Measurements from ENCODE around the gene SFMBT2. TPM values are rescaled to one million over a fixed set of nuclear protein-coding genes. Genes with fewer than 3 reads are reported as not detected.

Gene SFMBT2
- total RNA-seq, 1 experiment from 2014 or later, result 1.3 TPM

- POLR2A ChIA-PET, result interaction anchor here (0.5 kb wide), 1 partner anchor 18 kb away, joined by 12 read pairs; no protein-coding TSS in a partner anchor
- Histone ChIP-seq H3K27ac (ENCODE audit: low read length) (no peak overlapping the region), H3K4me3 (ENCODE audit: low read depth in 2 of 2, low read length in 2 of 2) (no peak overlapping the region), H3K27me3 (ENCODE audit: control insufficient read depth, insufficient read depth, low read length) (no peaks in the 10 kb centered on the region), H3K9me3 (ENCODE audit: control insufficient read depth, insufficient read depth, low read depth, low read length) (no peaks in the 10 kb centered on the region), H3K36me3 (ENCODE audit: control insufficient read depth, insufficient read depth, low read length) (no peaks in the 10 kb centered on the region), H3K4me1 (ENCODE audit: control insufficient read depth, insufficient read depth, low read length) (no peaks in the 10 kb centered on the region)
- no peak for TF ChIP-seq POLR2AphosphoS5 (IDR thresholded peaks at IDR 0.05; ENCODE audit: low read depth, low read length)
- ATAC-seq (no peak), DNase-seq (ENCODE audit: low read depth, low spot score) (no peak)
- BruUV-seq (replicated peaks), result no TSS peak
- intact Hi-C loops (cut with micrococcal nuclease; ENCODE audit: unreplicated experiment), result no loop called here
- in situ Hi-C loops (cut with HindIII; ENCODE audit: low pct_unique_long_range_greater_than_20kb, low sequenced_read_pairs), result no loop called here
- CTCF ChIA-PET, result no interaction called here
These were observed 27.4 kb downstream of the SFMBT2 start for GRCh38 chr10:7383442-7383841.

DNA sequence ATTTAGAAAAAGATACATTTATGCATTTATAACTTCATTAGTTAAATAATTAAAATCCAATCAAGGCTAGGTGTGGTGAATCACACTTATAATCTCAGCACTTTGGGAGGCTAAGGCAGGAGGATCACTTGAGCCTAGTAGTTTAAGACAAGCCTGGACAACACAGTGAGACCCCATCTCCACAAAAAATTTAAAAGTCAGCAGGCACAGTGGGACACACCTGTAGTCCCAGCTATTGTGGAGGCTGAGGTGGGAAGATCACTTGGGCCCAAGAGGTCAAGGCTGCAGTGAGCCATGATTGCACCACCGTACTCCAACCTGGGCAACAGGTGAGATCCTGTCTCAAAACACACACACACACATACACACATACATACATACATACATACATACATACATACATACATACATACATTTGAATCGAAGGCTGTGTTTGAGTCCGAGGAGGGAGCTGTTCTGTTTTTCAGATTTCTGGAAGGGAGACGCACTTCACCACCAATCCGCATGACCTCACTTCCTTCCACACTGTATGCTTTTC lies 30.1 kb downstream of the SFMBT2 start:
- no peaks in the 10 kb centered on the region for H3K9me3 ChIP-seq (ENCODE audit: control insufficient read depth, insufficient read depth, low read depth, low read length)
- H3K36me3 ChIP-seq (ENCODE audit: control insufficient read depth, insufficient read depth, low read length), result no peaks in the 10 kb centered on the region
- POLR2A ChIA-PET, result no interaction called here
- no peak for ATAC-seq
- intact Hi-C loops (cut with micrococcal nuclease; ENCODE audit: unreplicated experiment) (no loop called here), in situ Hi-C loops (cut with HindIII; ENCODE audit: low pct_unique_long_range_greater_than_20kb, low sequenced_read_pairs) (no loop called here)
- CTCF ChIA-PET, result no interaction called here
- no peaks in the 10 kb centered on the region for H3K27me3 ChIP-seq (ENCODE audit: control insufficient read depth, insufficient read depth, low read length)
- no TSS peak for BruUV-seq (replicated peaks)
- DNase-seq (ENCODE audit: low read depth, low spot score), result no peak
- no peaks in the 10 kb centered on the region for H3K4me1 ChIP-seq (ENCODE audit: control insufficient read depth, insufficient read depth, low read length)
- no peak overlapping the region for H3K4me3 ChIP-seq (ENCODE audit: low read depth in 2 of 2, low read length in 2 of 2)
- no peak for TF ChIP-seq SIN3A (IDR thresholded peaks at IDR 0.05; ENCODE audit: borderline replicate concordance, insufficient read depth, low read depth, low read length)
- no peak for TF ChIP-seq TCF7L2 (IDR thresholded peaks at IDR 0.05; ENCODE audit: low read depth, low read length)
- no peak for TF ChIP-seq CTCF (IDR thresholded peaks at IDR 0.05)
- TF ChIP-seq, protein P1, sequence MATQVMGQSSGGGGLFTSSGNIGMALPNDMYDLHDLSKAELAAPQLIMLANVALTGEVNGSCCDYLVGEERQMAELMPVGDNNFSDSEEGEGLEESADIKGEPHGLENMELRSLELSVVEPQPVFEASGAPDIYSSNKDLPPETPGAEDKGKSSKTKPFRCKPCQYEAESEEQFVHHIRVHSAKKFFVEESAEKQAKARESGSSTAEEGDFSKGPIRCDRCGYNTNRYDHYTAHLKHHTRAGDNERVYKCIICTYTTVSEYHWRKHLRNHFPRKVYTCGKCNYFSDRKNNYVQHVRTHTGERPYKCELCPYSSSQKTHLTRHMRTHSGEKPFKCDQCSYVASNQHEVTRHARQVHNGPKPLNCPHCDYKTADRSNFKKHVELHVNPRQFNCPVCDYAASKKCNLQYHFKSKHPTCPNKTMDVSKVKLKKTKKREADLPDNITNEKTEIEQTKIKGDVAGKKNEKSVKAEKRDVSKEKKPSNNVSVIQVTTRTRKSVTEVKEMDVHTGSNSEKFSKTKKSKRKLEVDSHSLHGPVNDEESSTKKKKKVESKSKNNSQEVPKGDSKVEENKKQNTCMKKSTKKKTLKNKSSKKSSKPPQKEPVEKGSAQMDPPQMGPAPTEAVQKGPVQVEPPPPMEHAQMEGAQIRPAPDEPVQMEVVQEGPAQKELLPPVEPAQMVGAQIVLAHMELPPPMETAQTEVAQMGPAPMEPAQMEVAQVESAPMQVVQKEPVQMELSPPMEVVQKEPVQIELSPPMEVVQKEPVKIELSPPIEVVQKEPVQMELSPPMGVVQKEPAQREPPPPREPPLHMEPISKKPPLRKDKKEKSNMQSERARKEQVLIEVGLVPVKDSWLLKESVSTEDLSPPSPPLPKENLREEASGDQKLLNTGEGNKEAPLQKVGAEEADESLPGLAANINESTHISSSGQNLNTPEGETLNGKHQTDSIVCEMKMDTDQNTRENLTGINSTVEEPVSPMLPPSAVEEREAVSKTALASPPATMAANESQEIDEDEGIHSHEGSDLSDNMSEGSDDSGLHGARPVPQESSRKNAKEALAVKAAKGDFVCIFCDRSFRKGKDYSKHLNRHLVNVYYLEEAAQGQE (IDR thresholded peaks at IDR 0.05; ENCODE audit: insufficient read depth in 1 of 2, low read depth in 2 of 2, low read length in 1 of 2), result no peak
- no peak for TF ChIP-seq POLR2AphosphoS5 (IDR thresholded peaks at IDR 0.05; ENCODE audit: low read depth, low read length)
- no peak overlapping the region for H3K27ac ChIP-seq (ENCODE audit: low read length)

DNA sequence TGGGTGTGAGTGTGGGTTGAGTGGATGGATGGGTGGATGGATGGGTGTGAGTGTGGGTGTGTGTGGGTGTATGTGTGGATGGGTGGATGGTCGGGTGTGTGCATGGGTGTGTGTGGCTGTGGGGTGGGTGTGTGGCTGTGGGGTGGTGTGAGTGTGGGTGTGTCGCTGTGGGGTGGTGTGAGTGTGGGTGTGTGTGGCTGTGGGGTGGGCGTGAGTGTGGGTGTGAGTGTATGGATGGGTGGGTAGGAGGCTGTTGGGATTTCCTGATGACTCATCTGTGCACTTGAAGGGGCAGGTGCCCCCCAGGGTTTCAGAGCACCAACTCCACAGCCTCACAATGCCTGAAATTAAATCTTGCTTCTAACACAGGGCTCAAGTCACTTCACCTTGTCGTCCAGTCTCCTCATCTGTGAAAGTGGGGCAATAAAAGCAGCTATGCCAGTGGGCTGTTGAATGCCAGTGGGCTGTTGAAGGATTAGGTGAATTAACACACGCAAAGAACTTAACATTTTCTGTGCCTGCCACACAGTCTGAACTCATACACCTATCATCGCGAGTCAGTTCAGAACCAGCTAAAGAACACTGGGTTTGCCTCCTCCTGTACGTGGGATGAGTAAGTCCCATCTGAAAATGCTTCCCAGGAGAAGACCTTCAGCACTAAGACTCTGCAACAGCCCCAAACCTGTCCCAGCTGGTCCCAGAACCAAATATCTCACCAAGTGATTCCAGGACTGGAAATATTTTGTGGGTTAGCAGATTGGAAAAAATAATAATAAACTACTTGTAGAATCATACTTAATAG lies 32.0 kb downstream of the SFMBT2 start:
- POLR2A ChIA-PET, result no interaction called here
- no peak for ATAC-seq
- Histone ChIP-seq H3K36me3 (ENCODE audit: control insufficient read depth, insufficient read depth, low read length) (no peaks in the 10 kb centered on the region), H3K4me1 (ENCODE audit: control insufficient read depth, insufficient read depth, low read length) (no peaks in the 10 kb centered on the region), H3K27ac (ENCODE audit: low read length) (no peak overlapping the region), H3K27me3 (ENCODE audit: control insufficient read depth, insufficient read depth, low read length) (no peaks in the 10 kb centered on the region), H3K9me3 (ENCODE audit: control insufficient read depth, insufficient read depth, low read depth, low read length) (no peaks in the 10 kb centered on the region), H3K4me3 (ENCODE audit: low read depth in 2 of 2, low read length in 2 of 2) (no peak overlapping the region)
- in situ Hi-C loops (cut with HindIII; ENCODE audit: low pct_unique_long_range_greater_than_20kb, low sequenced_read_pairs) (no loop called here), intact Hi-C loops (cut with micrococcal nuclease; ENCODE audit: unreplicated experiment) (no loop called here)
- BruUV-seq (replicated peaks), result no TSS peak
- no peak for DNase-seq (ENCODE audit: low read depth, low spot score)
- CTCF ChIA-PET, result no interaction called here
- TF ChIP-seq SIN3A (IDR thresholded peaks at IDR 0.05; ENCODE audit: borderline replicate concordance, insufficient read depth, low read depth, low read length) (no peak), CTCF (IDR thresholded peaks at IDR 0.05) (no peak), POLR2AphosphoS5 (IDR thresholded peaks at IDR 0.05; ENCODE audit: low read depth, low read length) (no peak), TCF7L2 (IDR thresholded peaks at IDR 0.05; ENCODE audit: low read depth, low read length) (no peak)
- TF ChIP-seq, protein P1 (IDR thresholded peaks at IDR 0.05; ENCODE audit: insufficient read depth in 1 of 2, low read depth in 2 of 2, low read length in 1 of 2), result no peak

All from Panc1 (cell line).